Lower lobe of right lung (tissue), 2 donors: ENCODE measurements around the gene EMC9. TPM values are rescaled to one million over a fixed set of nuclear protein-coding genes. Genes with fewer than 3 reads are reported as not detected.
A peak's percentile ranks its signal among the peaks of the same experiment; 100 is the strongest.

Source experiments
- ATAC-seq, 2 donors: fragments of 200-7000 bp; cut with Tn5 transposase; one replicate each; pipeline ENCODE4 v1.9.1; 2020 to 2022; ENCODE audit warnings: mild to moderate bottlenecking in 2 of 2, moderate library complexity in 2 of 2
- DNase-seq: peaks from one replicate; pipeline ENCODE4 v3.0.0-alpha.2; 2020
- H3K27ac ChIP-seq: fragments of 200-600 bp; one replicate; pipeline ENCODE4 v1.8.0; 2022
- H3K27me3 ChIP-seq: fragments of 200-600 bp; one replicate; pipeline ENCODE4 v1.8.0; 2022; ENCODE audit warnings: low read depth
- H3K36me3 ChIP-seq: fragments of 200-600 bp; one replicate; pipeline ENCODE4 v1.8.0; 2022; ENCODE audit warnings: mild to moderate bottlenecking
- H3K4me1 ChIP-seq: fragments of 200-600 bp; one replicate; pipeline ENCODE4 v1.8.0; 2022
- H3K4me3 ChIP-seq: fragments of 200-600 bp; one replicate; pipeline ENCODE4 v1.8.0; 2022; ENCODE audit warnings: mild to moderate bottlenecking
- H3K9me3 ChIP-seq: fragments of 200-600 bp; one replicate; pipeline ENCODE4 v1.8.0; 2022
- intact Hi-C: fragments of 100-400 bp; cut with DNase I; formaldehyde crosslinking; loops from one replicate; pipeline ENCODE4 v1.11.0; 2022
- total RNA-seq: library from RNA; stranded (reverse); fragmentation: NEBNext Ultra II Directional; extraction: Animal tissue kit (Norgen Biotek cat#: 25700); gene quantifications from one replicate; pipeline ENCODE4 v1.2.1, GENCODE V29; 2021
- TF ChIP-seq, protein P1 (sequence below): fragments of 200-600 bp; IDR thresholded peaks from one replicate; pipeline ENCODE4 v1.8.0; 2022; ENCODE audit warnings: antibody characterized with exemption, mild to moderate bottlenecking
- donor health status: DM: no; HTN: yes; CAD: no; lungs with severe emphysema.

Gene EMC9
- total RNA-seq, 1 donor from 2014 or later, result 9.3 TPM

DNA sequence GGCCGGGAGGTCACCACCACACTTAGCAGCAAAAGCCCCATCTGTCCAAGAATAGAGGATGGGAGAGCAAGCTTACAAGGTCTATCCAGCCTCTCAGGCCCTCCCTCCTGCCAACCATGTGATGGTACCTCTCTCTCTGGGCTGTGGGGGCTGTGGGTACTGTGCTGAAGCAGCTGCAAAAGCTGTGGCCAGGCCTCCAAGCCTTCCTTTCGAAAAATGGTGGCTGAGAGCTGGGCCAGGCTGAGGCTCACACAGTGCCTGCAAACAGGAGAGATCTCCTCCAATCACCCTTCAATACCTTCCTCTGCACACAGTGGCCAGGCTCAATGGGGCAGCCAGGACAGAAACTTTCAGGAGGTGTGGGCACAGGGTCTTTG, 46.1 kb upstream of the EMC9 start:
- Histone ChIP-seq H3K4me3 (peak overlapping the region; percentile 80), H3K27ac (peak overlapping the region; percentile 70), H3K27me3 (no peaks in the 10 kb centered on the region), H3K4me1 (peaks cover 20% of the 10 kb centered on the region), H3K36me3 (peaks cover 70% of the 10 kb centered on the region), H3K9me3 (no peaks in the 10 kb centered on the region)
- TF ChIP-seq, protein P1, sequence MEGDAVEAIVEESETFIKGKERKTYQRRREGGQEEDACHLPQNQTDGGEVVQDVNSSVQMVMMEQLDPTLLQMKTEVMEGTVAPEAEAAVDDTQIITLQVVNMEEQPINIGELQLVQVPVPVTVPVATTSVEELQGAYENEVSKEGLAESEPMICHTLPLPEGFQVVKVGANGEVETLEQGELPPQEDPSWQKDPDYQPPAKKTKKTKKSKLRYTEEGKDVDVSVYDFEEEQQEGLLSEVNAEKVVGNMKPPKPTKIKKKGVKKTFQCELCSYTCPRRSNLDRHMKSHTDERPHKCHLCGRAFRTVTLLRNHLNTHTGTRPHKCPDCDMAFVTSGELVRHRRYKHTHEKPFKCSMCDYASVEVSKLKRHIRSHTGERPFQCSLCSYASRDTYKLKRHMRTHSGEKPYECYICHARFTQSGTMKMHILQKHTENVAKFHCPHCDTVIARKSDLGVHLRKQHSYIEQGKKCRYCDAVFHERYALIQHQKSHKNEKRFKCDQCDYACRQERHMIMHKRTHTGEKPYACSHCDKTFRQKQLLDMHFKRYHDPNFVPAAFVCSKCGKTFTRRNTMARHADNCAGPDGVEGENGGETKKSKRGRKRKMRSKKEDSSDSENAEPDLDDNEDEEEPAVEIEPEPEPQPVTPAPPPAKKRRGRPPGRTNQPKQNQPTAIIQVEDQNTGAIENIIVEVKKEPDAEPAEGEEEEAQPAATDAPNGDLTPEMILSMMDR, result no peak
- DNase-seq (no peak), ATAC-seq (no peak)
- intact Hi-C loops, result no loop called here

DNA sequence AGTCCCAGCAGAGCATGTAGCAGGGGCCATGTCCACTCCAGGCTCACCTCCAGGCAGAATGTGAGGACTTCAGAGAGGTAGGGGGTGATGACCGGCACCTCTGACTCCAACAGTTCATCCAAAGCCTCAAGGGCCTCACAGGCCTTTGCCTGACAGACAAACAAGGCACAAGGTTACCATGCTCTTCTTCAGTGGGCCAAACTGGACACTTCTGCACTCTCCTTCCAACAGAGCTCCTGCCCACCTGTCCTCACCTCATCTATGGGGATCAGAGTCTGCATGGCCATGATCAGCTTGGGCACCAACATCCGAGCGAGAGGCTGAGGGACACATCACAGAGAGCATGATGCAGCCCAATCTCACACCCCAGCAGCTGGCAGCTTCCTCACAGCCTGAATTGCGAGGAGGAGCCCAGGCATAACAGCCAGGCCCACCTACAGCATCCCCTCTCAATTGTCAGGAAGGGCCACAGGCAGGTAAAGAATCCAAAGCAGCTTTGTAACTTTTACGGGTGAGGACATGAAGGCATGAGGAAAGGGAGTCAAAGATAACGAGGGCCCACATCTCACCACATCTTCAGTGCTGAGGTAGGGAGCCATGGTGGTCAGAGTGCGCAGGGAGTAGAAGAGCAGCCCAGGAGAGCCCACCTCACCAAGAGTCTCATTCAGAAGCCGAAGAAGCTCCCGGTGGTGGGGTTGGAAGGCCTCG, 45.6 kb upstream of the EMC9 start:
- H3K4me3 ChIP-seq, result no peak overlapping the region
- TF ChIP-seq, protein P1, result no peak
- peaks cover 70% of the 10 kb centered on the region for H3K36me3 ChIP-seq
- peaks cover 20% of the 10 kb centered on the region for H3K4me1 ChIP-seq
- DNase-seq, result no peak
- no peak for ATAC-seq
- no peak overlapping the region for H3K27ac ChIP-seq
- intact Hi-C loops, result no loop called here
- H3K9me3 ChIP-seq, result no peaks in the 10 kb centered on the region
- no peaks in the 10 kb centered on the region for H3K27me3 ChIP-seq

DNA sequence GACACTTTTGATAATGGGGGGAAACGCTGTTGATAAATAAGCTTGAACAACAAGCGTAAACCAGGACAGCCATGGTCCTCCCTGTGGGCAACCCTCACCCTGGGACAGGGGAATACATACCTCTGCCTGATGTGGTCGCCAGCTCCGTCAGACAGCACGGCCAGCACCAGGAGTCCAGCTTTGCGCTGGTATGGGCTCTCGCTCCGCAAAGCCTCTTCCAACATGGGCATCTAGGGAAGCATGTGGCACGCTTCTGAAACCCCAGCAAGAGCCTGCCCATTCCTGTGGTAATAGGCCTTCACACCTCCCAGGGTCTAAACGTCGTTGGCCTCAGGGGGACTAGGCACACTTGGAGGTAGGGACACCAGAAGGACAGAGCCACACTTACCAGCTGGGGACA, 44.4 kb upstream of the EMC9 start:
- Histone ChIP-seq H3K36me3 (peaks cover 71% of the 10 kb centered on the region), H3K9me3 (no peaks in the 10 kb centered on the region), H3K4me1 (peaks cover 20% of the 10 kb centered on the region), H3K4me3 (no peak overlapping the region), H3K27me3 (no peaks in the 10 kb centered on the region), H3K27ac (no peak overlapping the region)
- intact Hi-C loops, result no loop called here
- TF ChIP-seq, protein P1, result no peak
- DNase-seq (no peak), ATAC-seq (no peak)

DNA sequence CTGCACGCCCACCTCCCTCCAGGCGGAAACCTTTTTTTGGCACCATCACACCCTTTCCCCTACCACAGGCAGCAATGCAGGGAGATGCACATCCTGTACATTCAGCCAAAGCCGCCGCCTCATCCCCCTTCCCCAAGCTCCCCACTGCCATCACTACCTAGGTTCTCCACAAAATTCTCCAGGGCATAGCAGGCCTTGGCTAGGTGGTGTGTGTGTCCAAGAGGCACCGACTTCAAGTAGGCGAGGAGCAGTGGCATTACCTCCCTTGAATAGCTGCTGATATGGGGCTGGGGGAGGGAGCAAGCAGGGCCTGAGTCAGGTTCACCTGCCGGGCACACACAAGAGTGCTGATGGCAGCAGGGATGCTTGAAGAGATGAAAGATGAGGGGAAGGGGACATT, 43.6 kb upstream of the EMC9 start:
- intact Hi-C loops, result no loop called here
- no peak for DNase-seq
- H3K27ac ChIP-seq, result no peak overlapping the region
- H3K27me3 ChIP-seq, result no peaks in the 10 kb centered on the region
- no peaks in the 10 kb centered on the region for H3K9me3 ChIP-seq
- no peak overlapping the region for H3K4me3 ChIP-seq
- no peak for ATAC-seq
- H3K36me3 ChIP-seq, result peaks cover 72% of the 10 kb centered on the region
- TF ChIP-seq, protein P1, result no peak
- peaks cover 20% of the 10 kb centered on the region for H3K4me1 ChIP-seq

DNA sequence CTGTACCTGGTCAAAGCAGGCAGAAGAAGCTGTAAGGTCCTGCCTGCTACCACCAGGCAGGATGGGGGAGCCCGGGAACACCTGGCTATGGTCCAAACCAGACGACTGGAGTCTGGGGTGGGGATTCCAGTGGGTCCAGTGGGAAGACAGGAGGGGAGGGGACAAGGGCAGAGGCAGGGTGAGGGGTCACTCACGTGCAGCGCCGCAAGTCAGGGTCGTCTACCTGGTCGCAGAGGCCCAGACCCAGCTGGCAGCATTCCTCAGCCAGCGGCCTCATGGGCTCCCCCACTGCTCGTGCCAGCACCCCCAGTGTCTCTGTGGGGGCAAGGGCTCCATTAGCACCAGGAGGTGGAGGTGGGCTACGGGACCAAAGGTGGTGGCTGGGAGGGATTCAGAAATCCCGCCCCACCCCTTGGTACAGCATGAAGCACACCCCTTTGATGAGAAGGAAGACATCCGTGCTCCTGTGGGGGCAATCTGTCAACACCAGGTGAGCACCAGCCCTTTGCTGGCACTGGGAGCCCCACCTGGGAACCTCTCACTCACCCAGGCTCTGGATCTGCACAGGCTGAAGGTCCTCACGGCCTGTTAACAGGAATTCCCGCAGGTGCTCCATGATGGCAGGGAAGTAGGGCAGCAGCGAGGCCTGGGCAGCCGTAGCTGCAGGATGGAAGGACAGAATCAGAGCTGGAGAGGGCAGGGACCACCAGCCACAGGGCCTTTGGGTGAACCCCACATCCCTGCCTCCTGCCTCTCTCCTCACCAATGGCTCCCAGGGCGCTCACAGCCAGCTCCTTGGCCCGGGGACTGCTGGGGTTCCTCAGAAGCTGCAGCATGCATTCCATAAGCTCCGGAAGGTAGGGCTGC, 42.9 kb upstream of the EMC9 start:
- Histone ChIP-seq H3K27ac (no peak overlapping the region), H3K27me3 (no peaks in the 10 kb centered on the region), H3K4me1 (peaks cover 20% of the 10 kb centered on the region), H3K9me3 (no peaks in the 10 kb centered on the region), H3K36me3 (peaks cover 75% of the 10 kb centered on the region), H3K4me3 (no peak overlapping the region)
- intact Hi-C loops, result no loop called here
- DNase-seq, result no peak
- ATAC-seq, result no peak
- TF ChIP-seq, protein P1, result no peak
